Spleen (tissue), 7 donors: ENCODE measurements around the gene NKX2-1.

Experiments
- CTCF ChIP-seq, 11 experiments: fragments of 200-600 bp in 7 of 11; fragments of 450-650 bp in 4 of 11; sonication (generic) in 4 of 11; IDR thresholded peaks in 8 of 11; conservative IDR thresholded peaks in 3 of 11; 1 replicate in 7 of 11; 2 replicates in 4 of 11; pipeline versions ENCODE4 v1.4.0 to v1.8.0; 2016 to 2021; ENCODE audit warnings: antibody characterized with exemption in 11 of 11, inconsistent platforms in 4 of 11, mild to moderate bottlenecking in 1 of 11
- POLR2A ChIP-seq, 3 donors: fragments of 450-650 bp; IDR thresholded peaks; one replicate each; pipeline ENCODE4 v1.5.1; 2017; ENCODE audit warnings: antibody characterized with exemption in 3 of 3, mild to moderate bottlenecking in 1 of 3
- POLR2AphosphoS5 ChIP-seq, 3 donors: sonication (generic); formaldehyde crosslinking; IDR thresholded peaks; one replicate each; pipeline ENCODE4 v1.5.1; 2017; ENCODE audit warnings: antibody characterized with exemption in 3 of 3
- donor health status: DM: no; HTN: no; CAD: no; lungs with moderate emphysema.
- donor health status: DM: no; HTN: no; CAD: no.
- donor health status: DM: no; HTN: no; CAD: no.

- TF ChIP-seq POLR2AphosphoS5 (IDR thresholded peaks at IDR 0.05) (no peak), CTCF (IDR thresholded peaks at IDR 0.05 in 8 of 11, conservative IDR thresholded peaks at IDR 0.05 in 3 of 11) (no peak), POLR2A (IDR thresholded peaks at IDR 0.05) (no peak)
Measured at GRCh38 chr14:36478782-36479181, 41.2 kb downstream of the NKX2-1 start.
